ENCODE measurements around the gene PELI2. TPM values are rescaled to one million over a fixed set of nuclear protein-coding genes. Genes with fewer than 3 reads are reported as not detected.
"Not testable (repeated sequence)": the region's sequence is repeated elsewhere in the genome, so short reads cannot be mapped to it uniquely, and the experiment has no call there.

PELI2 gene
- total RNA-seq, 1 donor from 2014 or later, result 40.6 TPM

DNA sequence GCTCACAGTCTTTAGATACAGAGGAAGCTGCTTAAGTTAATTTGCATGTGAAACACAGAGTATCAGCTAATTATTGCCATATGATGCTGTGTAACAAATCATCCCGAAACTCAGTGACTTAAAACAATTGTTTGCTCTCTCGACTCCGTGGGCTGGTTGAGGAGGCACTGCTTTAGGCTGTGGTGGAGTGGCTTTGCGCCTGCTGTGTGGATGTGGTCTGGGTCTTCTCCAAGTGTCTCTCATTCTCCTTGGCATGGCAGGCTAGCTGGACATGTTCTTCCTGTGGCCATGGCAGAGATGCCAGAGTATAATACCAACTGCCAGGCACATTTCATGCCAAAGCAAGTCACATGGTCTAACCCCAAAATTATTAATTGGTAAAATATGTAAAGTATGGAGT, 40.9 kb downstream of the PELI2 start:
- H3K4me1 Mint-ChIP-seq (ENCODE audit: unreplicated experiment), result peaks cover 18% of the 10 kb centered on the region
- no peak overlapping the region for H3K4me3 Mint-ChIP-seq (ENCODE audit: unreplicated experiment)
- H3K27ac Mint-ChIP-seq (ENCODE audit: unreplicated experiment), result no peak overlapping the region
- DNase-seq (ENCODE audit: low spot score), result no peak
- TF ChIP-seq, protein P1, sequence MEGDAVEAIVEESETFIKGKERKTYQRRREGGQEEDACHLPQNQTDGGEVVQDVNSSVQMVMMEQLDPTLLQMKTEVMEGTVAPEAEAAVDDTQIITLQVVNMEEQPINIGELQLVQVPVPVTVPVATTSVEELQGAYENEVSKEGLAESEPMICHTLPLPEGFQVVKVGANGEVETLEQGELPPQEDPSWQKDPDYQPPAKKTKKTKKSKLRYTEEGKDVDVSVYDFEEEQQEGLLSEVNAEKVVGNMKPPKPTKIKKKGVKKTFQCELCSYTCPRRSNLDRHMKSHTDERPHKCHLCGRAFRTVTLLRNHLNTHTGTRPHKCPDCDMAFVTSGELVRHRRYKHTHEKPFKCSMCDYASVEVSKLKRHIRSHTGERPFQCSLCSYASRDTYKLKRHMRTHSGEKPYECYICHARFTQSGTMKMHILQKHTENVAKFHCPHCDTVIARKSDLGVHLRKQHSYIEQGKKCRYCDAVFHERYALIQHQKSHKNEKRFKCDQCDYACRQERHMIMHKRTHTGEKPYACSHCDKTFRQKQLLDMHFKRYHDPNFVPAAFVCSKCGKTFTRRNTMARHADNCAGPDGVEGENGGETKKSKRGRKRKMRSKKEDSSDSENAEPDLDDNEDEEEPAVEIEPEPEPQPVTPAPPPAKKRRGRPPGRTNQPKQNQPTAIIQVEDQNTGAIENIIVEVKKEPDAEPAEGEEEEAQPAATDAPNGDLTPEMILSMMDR (IDR thresholded peaks at IDR 0.05; ENCODE audit: unreplicated experiment), result no peak
- peaks cover 4% of the 10 kb centered on the region for H3K36me3 Mint-ChIP-seq (ENCODE audit: low read depth, unreplicated experiment)
- H3K9me3 Mint-ChIP-seq (ENCODE audit: unreplicated experiment), result no peaks in the 10 kb centered on the region
- H3K27me3 Mint-ChIP-seq (ENCODE audit: unreplicated experiment), result peaks cover 2% of the 10 kb centered on the region

DNA sequence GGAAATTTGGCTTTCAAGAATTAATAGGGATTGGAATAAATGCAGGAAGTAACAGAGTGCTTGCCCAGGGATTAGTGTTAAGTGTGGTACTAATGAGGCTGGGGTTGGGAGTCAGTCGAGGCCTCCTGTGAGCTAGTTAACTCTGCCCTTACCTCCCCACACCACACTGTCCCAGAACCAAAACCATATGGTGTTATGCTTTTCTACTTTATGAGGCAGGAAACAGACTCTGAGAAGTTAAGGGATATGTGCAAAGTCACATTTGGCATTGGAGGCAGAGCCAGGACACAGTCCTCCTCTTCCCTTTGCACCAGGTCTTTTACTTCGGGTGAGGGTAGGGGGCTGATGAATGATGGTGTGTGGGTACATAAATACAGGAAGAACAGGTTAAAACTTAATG, 41.9 kb downstream of the PELI2 start:
- H3K4me3 Mint-ChIP-seq (ENCODE audit: unreplicated experiment), result no peak overlapping the region

DNA sequence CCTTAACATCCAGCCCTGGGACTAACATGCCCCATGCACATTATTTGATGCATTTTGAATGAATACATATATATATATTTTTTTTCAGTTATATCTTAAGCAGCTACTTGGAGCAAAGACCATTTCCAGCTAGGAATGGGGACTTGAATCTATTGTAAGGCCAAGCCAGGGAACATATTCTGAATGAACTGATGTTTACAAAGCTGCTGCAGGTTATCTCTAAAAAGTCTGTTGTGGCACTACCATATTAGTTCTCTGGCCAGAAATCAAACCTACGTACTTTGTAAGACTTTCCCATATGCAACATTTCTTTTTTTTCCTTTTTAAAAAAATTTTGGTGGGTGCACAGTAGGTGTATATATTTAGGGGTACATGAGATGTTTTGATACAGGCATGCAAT, 43.4 kb downstream of the PELI2 start:
- peaks cover 4% of the 10 kb centered on the region for H3K27me3 Mint-ChIP-seq (ENCODE audit: unreplicated experiment)
- TF ChIP-seq, protein P1 (IDR thresholded peaks at IDR 0.05; ENCODE audit: unreplicated experiment), result no peak
- H3K4me1 Mint-ChIP-seq (ENCODE audit: unreplicated experiment), result peaks cover 10% of the 10 kb centered on the region
- peaks cover 4% of the 10 kb centered on the region for H3K36me3 Mint-ChIP-seq (ENCODE audit: low read depth, unreplicated experiment)
- no peak for DNase-seq (ENCODE audit: low spot score)
- no peak overlapping the region for H3K4me3 Mint-ChIP-seq (ENCODE audit: unreplicated experiment)
- no peaks in the 10 kb centered on the region for H3K9me3 Mint-ChIP-seq (ENCODE audit: unreplicated experiment)
- no peak overlapping the region for H3K27ac Mint-ChIP-seq (ENCODE audit: unreplicated experiment)

More for the DNA sequence above, 41.9 kb downstream of the PELI2 start:
- Mint-ChIP-seq H3K36me3 (ENCODE audit: low read depth, unreplicated experiment) (peaks cover 4% of the 10 kb centered on the region), H3K27me3 (ENCODE audit: unreplicated experiment) (peaks cover 4% of the 10 kb centered on the region), H3K9me3 (ENCODE audit: unreplicated experiment) (no peaks in the 10 kb centered on the region), H3K27ac (ENCODE audit: unreplicated experiment) (no peak overlapping the region), H3K4me1 (ENCODE audit: unreplicated experiment) (peaks cover 10% of the 10 kb centered on the region)
- no peak for DNase-seq (ENCODE audit: low spot score)
- TF ChIP-seq, protein P1 (IDR thresholded peaks at IDR 0.05; ENCODE audit: unreplicated experiment), result no peak

DNA sequence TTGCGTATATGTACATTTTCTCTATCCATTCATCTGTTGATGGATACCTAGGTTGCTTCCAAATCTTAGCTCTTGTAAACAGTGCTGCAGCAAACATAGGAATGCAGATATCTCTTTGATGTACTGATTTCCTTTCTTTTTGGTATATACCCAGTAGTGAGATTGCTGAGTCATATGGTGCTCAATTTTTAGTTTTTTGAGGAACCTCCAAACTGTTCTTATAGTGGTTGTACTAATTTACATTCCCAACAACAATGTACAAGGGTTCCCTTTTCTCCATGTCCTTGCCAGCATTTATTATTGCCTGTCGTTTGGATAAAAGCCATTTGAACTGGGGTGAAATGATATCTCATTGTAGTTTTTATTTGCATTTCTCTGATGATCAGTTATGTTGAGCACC, 44.3 kb downstream of the PELI2 start:
- Mint-ChIP-seq H3K4me1 (ENCODE audit: unreplicated experiment) (peaks cover 10% of the 10 kb centered on the region), H3K36me3 (ENCODE audit: low read depth, unreplicated experiment) (peaks cover 4% of the 10 kb centered on the region), H3K27me3 (ENCODE audit: unreplicated experiment) (peaks cover 4% of the 10 kb centered on the region), H3K4me3 (ENCODE audit: unreplicated experiment) (no peak overlapping the region), H3K9me3 (ENCODE audit: unreplicated experiment) (no peaks in the 10 kb centered on the region), H3K27ac (ENCODE audit: unreplicated experiment) (no peak overlapping the region)
- TF ChIP-seq, protein P1 (IDR thresholded peaks at IDR 0.05; ENCODE audit: unreplicated experiment), result no peak
- DNase-seq (ENCODE audit: low spot score), result no peak

DNA sequence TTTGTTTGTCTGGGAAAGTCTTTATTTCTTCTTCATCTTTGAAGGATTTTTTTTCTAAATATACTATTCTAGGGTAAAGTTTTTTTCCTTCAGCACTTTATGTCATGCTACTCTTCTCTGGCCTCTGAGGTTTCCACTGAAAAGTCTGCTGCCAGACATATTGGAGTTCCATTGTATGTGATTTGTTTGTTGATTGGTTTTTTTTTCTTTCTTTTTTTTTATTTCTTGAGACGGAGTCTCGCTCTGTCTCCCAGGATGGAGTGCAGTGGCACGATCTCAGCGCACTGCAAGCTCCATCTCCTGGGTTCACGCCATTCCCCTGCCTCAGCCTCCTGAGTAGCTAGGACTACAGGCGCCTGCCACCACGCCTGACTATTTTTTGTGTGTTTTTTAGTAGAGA, 48.4 kb downstream of the PELI2 start:
- not testable (repeated sequence) for H3K9me3 Mint-ChIP-seq (ENCODE audit: unreplicated experiment); H3K27me3 Mint-ChIP-seq (ENCODE audit: unreplicated experiment); DNase-seq (ENCODE audit: low spot score); H3K4me1 Mint-ChIP-seq (ENCODE audit: unreplicated experiment); H3K36me3 Mint-ChIP-seq (ENCODE audit: low read depth, unreplicated experiment); H3K27ac Mint-ChIP-seq (ENCODE audit: unreplicated experiment); H3K4me3 Mint-ChIP-seq (ENCODE audit: unreplicated experiment)

All from endothelial cell (in vitro differentiated cells).